ENCODE measurements around the gene JAKMIP3.

Gene JAKMIP3

GRCh38 chr10:132033632-132034031 is 32.1 kb upstream of the JAKMIP3 start:
- H3K27ac ChIP-seq (ENCODE audit: low read length) = no peak overlapping the region
- H3K9me3 ChIP-seq (ENCODE audit: insufficient read depth, low read length) = no peaks in the 10 kb centered on the region
- no peak overlapping the region for H2AFZ ChIP-seq (ENCODE audit: low read depth, low read length)
- no peaks in the 10 kb centered on the region for H3K27me3 ChIP-seq (ENCODE audit: low read depth, low read length)
- no peaks in the 10 kb centered on the region for H3K4me1 ChIP-seq (ENCODE audit: low read length)
- no peak overlapping the region for H3K9ac ChIP-seq (ENCODE audit: low read length)
- H3K4me2 ChIP-seq (ENCODE audit: low read length) = no peak overlapping the region
- H3K36me3 ChIP-seq (replicated peaks; ENCODE audit: low read depth, low read length) = no peaks in the 10 kb centered on the region
- no peak overlapping the region for H3K4me3 ChIP-seq (ENCODE audit: low read length)
- no peaks in the 10 kb centered on the region for H4K20me1 ChIP-seq (ENCODE audit: insufficient read depth, low read length)
- no peaks in the 10 kb centered on the region for H3K79me2 ChIP-seq (ENCODE audit: low read length)
- no peak for TF ChIP-seq EZH2phosphoT487 (IDR thresholded peaks at IDR 0.05; ENCODE audit: low read depth)
- TF ChIP-seq, protein P1, sequence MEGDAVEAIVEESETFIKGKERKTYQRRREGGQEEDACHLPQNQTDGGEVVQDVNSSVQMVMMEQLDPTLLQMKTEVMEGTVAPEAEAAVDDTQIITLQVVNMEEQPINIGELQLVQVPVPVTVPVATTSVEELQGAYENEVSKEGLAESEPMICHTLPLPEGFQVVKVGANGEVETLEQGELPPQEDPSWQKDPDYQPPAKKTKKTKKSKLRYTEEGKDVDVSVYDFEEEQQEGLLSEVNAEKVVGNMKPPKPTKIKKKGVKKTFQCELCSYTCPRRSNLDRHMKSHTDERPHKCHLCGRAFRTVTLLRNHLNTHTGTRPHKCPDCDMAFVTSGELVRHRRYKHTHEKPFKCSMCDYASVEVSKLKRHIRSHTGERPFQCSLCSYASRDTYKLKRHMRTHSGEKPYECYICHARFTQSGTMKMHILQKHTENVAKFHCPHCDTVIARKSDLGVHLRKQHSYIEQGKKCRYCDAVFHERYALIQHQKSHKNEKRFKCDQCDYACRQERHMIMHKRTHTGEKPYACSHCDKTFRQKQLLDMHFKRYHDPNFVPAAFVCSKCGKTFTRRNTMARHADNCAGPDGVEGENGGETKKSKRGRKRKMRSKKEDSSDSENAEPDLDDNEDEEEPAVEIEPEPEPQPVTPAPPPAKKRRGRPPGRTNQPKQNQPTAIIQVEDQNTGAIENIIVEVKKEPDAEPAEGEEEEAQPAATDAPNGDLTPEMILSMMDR (IDR thresholded peaks at IDR 0.05; ENCODE audit: low read depth, low read length) = no peak

DNA sequence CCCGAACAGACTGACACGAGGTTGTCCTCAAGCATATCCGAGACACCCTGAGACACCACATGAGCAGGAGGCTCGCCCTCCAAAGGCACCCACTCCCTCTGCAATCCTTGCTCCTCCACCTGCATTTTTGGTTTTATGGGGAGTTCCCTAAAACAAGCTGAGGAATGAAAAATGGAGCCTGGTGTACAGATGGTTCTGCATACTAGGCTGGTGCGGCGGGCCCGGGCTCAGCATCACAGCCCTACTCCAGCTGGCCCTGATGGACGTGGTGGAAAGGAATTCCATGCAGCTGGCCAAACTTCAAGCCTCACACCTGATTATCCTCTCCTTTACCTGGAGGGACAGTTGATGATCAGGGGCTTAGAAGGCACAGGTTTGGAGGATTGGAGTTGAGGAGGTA is 30.3 kb upstream of the JAKMIP3 start:
- no peaks in the 10 kb centered on the region for H3K27me3 ChIP-seq (ENCODE audit: low read depth, low read length)

DNA sequence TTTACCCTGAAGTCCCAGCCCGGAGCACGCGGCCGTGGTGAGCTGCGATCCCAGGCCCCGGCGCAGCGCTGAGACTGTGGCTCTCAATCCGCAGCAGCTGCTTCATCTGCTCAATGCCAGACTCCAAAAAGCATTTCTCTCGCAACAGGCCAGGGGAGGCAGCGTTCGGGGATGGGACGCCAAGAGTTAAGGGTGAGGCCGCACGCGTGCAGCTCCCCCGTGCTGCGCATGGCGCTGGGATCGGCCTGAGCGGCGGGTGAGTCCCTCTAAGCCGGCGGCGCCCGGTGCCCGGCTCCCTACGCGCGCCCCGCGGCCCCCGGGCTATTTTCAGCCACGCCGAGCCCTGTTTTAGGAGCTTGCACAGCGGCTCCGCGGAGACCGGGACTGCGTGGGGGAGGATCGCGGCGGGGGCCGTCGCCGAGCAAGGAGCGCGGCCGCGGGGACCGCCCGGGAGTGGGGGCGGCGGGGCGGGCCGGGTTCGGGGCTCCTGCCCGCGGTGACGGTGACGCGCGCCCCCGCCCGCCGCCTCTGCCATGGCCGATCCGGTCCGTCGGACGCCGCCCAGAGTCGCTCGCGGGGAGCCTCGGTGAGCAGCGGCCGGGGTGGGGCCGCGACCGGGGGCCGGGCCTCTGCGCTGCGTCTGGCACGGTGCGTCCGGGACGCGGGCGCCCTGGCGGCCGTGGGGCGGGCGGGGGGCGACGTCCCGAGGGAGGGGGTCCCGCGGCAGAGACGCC is 29.4 kb upstream of the JAKMIP3 start:
- H3K4me1 ChIP-seq (ENCODE audit: low read length) = no peaks in the 10 kb centered on the region
- H3K4me2 ChIP-seq (ENCODE audit: low read length) = no peak overlapping the region
- no peaks in the 10 kb centered on the region for H3K27me3 ChIP-seq (ENCODE audit: low read depth, low read length)

More for the DNA sequence above, 30.3 kb upstream of the JAKMIP3 start:
- Histone ChIP-seq H4K20me1 (ENCODE audit: insufficient read depth, low read length) (no peaks in the 10 kb centered on the region), H3K27ac (ENCODE audit: low read length) (no peak overlapping the region), H3K79me2 (ENCODE audit: low read length) (no peaks in the 10 kb centered on the region), H3K9me3 (ENCODE audit: insufficient read depth, low read length) (no peaks in the 10 kb centered on the region), H3K4me1 (ENCODE audit: low read length) (no peaks in the 10 kb centered on the region), H3K36me3 (replicated peaks; ENCODE audit: low read depth, low read length) (no peaks in the 10 kb centered on the region), H3K4me3 (ENCODE audit: low read length) (no peak overlapping the region), H2AFZ (ENCODE audit: low read depth, low read length) (no peak overlapping the region), H3K4me2 (ENCODE audit: low read length) (no peak overlapping the region), H3K9ac (ENCODE audit: low read length) (no peak overlapping the region)
- TF ChIP-seq EZH2phosphoT487 (IDR thresholded peaks at IDR 0.05; ENCODE audit: low read depth) = no peak

DNA sequence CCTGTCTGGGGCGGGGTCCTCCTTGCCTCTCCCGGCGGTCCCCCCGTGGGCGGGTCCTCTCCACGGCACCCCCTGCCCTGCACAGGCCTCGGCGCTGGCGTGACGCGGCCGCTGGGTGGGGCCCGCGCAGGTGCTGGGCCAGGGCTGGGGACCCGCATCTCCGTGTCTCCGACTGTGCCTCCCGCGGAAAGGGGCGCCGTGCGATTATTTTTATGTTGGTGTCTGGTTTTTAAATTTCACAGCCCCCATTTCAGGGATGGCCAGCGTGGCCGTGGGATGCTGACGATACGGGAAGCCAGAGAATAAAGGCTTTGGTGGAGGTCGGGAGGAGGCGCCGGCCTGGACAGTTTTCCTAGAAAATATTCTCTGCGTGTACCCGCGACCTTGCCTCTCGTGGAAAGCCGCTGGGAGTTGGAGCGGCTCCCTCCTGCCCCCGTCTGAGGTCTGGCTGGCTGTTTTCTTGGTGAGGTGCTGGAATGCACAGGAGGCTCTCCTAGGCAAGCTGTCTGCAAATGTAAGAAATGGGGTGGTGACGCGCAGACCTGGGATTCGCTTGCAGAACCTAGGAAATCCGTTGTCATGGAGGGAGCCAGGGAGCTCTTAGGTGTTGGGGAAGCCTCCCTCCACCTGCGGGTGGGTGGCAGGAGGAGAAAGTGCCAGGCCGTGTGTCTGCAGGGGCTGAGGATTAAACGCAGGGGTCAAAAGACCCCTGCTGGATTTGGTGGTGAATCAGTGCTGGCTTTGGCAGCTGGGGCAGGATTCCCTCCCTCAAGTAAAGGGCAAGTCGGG is 28.7 kb upstream of the JAKMIP3 start:
- Histone ChIP-seq H3K4me2 (ENCODE audit: low read length) (no peak overlapping the region), H3K27ac (ENCODE audit: low read length) (no peak overlapping the region), H3K9me3 (ENCODE audit: insufficient read depth, low read length) (no peaks in the 10 kb centered on the region), H3K79me2 (ENCODE audit: low read length) (no peaks in the 10 kb centered on the region), H2AFZ (ENCODE audit: low read depth, low read length) (no peak overlapping the region), H4K20me1 (ENCODE audit: insufficient read depth, low read length) (no peaks in the 10 kb centered on the region), H3K9ac (ENCODE audit: low read length) (no peak overlapping the region), H3K27me3 (ENCODE audit: low read depth, low read length) (no peaks in the 10 kb centered on the region), H3K36me3 (replicated peaks; ENCODE audit: low read depth, low read length) (no peaks in the 10 kb centered on the region), H3K4me1 (ENCODE audit: low read length) (no peaks in the 10 kb centered on the region), H3K4me3 (ENCODE audit: low read length) (no peak overlapping the region)
- TF ChIP-seq, protein P1 (IDR thresholded peaks at IDR 0.05; ENCODE audit: low read depth, low read length) = no peak
- no peak for TF ChIP-seq EZH2phosphoT487 (IDR thresholded peaks at IDR 0.05; ENCODE audit: low read depth)

More for the DNA sequence above, 29.4 kb upstream of the JAKMIP3 start:
- no peaks in the 10 kb centered on the region for H3K79me2 ChIP-seq (ENCODE audit: low read length)
- H3K36me3 ChIP-seq (replicated peaks; ENCODE audit: low read depth, low read length) = no peaks in the 10 kb centered on the region
- H2AFZ ChIP-seq (ENCODE audit: low read depth, low read length) = no peak overlapping the region
- no peak overlapping the region for H3K4me3 ChIP-seq (ENCODE audit: low read length)
- no peak overlapping the region for H3K9ac ChIP-seq (ENCODE audit: low read length)
- no peaks in the 10 kb centered on the region for H4K20me1 ChIP-seq (ENCODE audit: insufficient read depth, low read length)
- no peak overlapping the region for H3K27ac ChIP-seq (ENCODE audit: low read length)
- no peaks in the 10 kb centered on the region for H3K9me3 ChIP-seq (ENCODE audit: insufficient read depth, low read length)
- TF ChIP-seq EZH2phosphoT487 (IDR thresholded peaks at IDR 0.05; ENCODE audit: low read depth) = no peak

DNA sequence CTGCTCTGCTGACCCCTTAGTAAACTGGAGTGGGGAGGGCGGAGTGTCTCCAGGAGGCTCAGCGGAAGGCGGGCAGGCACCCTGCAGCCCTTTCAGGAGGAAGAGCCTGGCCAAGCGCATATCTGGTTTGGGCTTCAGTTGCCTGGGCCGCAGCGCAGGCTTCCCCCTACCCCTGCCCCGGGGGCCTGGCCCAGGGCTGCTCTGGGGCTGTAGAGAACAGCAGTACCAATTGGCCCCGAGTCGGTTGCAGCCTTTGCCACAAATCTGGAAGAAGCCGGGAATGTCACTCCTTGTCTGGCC is 28.1 kb upstream of the JAKMIP3 start:
- no peaks in the 10 kb centered on the region for H3K4me1 ChIP-seq (ENCODE audit: low read length)
- no peaks in the 10 kb centered on the region for H3K27me3 ChIP-seq (ENCODE audit: low read depth, low read length)
- no peaks in the 10 kb centered on the region for H3K79me2 ChIP-seq (ENCODE audit: low read length)
- no peak overlapping the region for H3K4me2 ChIP-seq (ENCODE audit: low read length)
- no peak overlapping the region for H3K9ac ChIP-seq (ENCODE audit: low read length)
- no peak overlapping the region for H2AFZ ChIP-seq (ENCODE audit: low read depth, low read length)
- no peak overlapping the region for H3K4me3 ChIP-seq (ENCODE audit: low read length)
- no peaks in the 10 kb centered on the region for H3K9me3 ChIP-seq (ENCODE audit: insufficient read depth, low read length)
- H3K36me3 ChIP-seq (replicated peaks; ENCODE audit: low read depth, low read length) = no peaks in the 10 kb centered on the region
- no peak overlapping the region for H3K27ac ChIP-seq (ENCODE audit: low read length)
- TF ChIP-seq, protein P1 (IDR thresholded peaks at IDR 0.05; ENCODE audit: low read depth, low read length) = no peak
- no peak for TF ChIP-seq EZH2phosphoT487 (IDR thresholded peaks at IDR 0.05; ENCODE audit: low read depth)
- H4K20me1 ChIP-seq (ENCODE audit: insufficient read depth, low read length) = no peaks in the 10 kb centered on the region
